K562 (cell line): Measurements from ENCODE around the gene MFAP3L. TPM values are rescaled to one million over a fixed set of nuclear protein-coding genes. Genes with fewer than 3 reads are reported as not detected.

Experiments
- ATAC-seq: fragments of 200-7000 bp; cut with Tn5 transposase; 3 replicates; pipeline ENCODE4 v1.9.1; 2020; ENCODE audit warnings: moderate library complexity
- BruUV-seq: library from RNA; stranded (reverse); fragments of 400-500 nt; replicated peaks from 2 replicates; lab custom pipeline; 2021; lab: Mats Ljungman, UMichigan
- CTCF ChIA-PET: fragments of 300-600 bp; formaldehyde crosslinking; extraction: SDS; loops from one replicate; lab custom pipeline; 2021; ENCODE audit warnings: low intra/inter-chr PET ratio; lab: Yijun Ruan, JAX
- POLR2A ChIA-PET: fragments of 300-600, 350-650 bp; sonication (Branson Sonifier 250); formaldehyde crosslinking; extraction: SDS; loops from one replicate; lab custom pipeline; 2021; ENCODE audit warnings: antibody characterized with exemption, inconsistent platforms; lab: Yijun Ruan, JAX
- DNase-seq, 4 experiments: peaks; one replicate each; pipeline versions ENCODE4 v3.0.0 to v3.0.0-alpha.2; 2011 to 2018; ENCODE audit warnings: low spot score in 3 of 4, mixed read lengths in 3 of 4; ENCODE audit errors: extremely low read depth in 1 of 4
- FAIRE-seq: peaks from 2 replicates; lab custom pipeline; 2011; peaks lifted over from hg19 to GRCh38; lab: Jason Lieb, UNC
- H2AFZ ChIP-seq: 2 replicates; pipeline ENCODE4 v1.6.0; 2011; ENCODE audit warnings: low read depth, low read length, control low read depth, inconsistent platforms
- H3K27ac ChIP-seq: fragments of 200-600 bp; 3 replicates; pipeline ENCODE4 v1.8.0; 2011; ENCODE audit warnings: low read depth, mild to moderate bottlenecking, control low read depth, inconsistent platforms, low read length, moderate library complexity, mixed read lengths; ENCODE audit errors: extremely low read depth
- H3K27me3 ChIP-seq, 2 experiments: fragments of 300-600 bp in 1 of 2; 2 replicates in 1 of 2; 3 replicates in 1 of 2; pipeline versions ENCODE4 v1.6.0 to v1.8.0; 2011; ENCODE audit warnings: inconsistent platforms in 2 of 2, low read length in 2 of 2, mild to moderate bottlenecking in 1 of 2, mixed read lengths in 1 of 2, moderate library complexity in 1 of 2; ENCODE audit not compliant: control insufficient read depth in 2 of 2, insufficient read depth in 2 of 2
- H3K36me3 ChIP-seq: fragments of 300-600 bp; 3 replicates; pipeline ENCODE4 v1.8.0; 2011; ENCODE audit warnings: mild to moderate bottlenecking, low read length, inconsistent platforms; ENCODE audit not compliant: control insufficient read depth, insufficient read depth
- H3K4me1 ChIP-seq, 2 experiments: fragments of 200-600 bp in 1 of 2; replicated peaks in 1 of 2; 2 replicates in 1 of 2; 3 replicates in 1 of 2; pipeline versions ENCODE4 v1.5.1 to v1.8.0; 2011; ENCODE audit warnings: inconsistent platforms in 2 of 2, low read length in 2 of 2, mild to moderate bottlenecking in 1 of 2, mixed read lengths in 1 of 2, moderate library complexity in 1 of 2; ENCODE audit not compliant: control insufficient read depth in 2 of 2, insufficient read depth in 2 of 2
- H3K4me2 ChIP-seq: 2 replicates; pipeline ENCODE4 v1.6.1; 2011; ENCODE audit warnings: low read length, control low read depth, inconsistent platforms, mixed read lengths; ENCODE audit not compliant: insufficient read depth
- H3K4me3 ChIP-seq: fragments of 200-600 bp; sonication (generic), shearing (Covaris generic); 2 replicates; pipeline ENCODE4 v1.5.1; 2016; ENCODE audit warnings: control low read depth, inconsistent platforms
- H3K79me2 ChIP-seq: fragments of 200-600 bp; 3 replicates; pipeline ENCODE4 v1.8.0; 2011; ENCODE audit warnings: low read length, inconsistent platforms; ENCODE audit not compliant: control insufficient read depth, insufficient read depth
- H3K9ac ChIP-seq, 2 experiments: 2 replicates each; pipeline versions ENCODE4 v1.6.0 to v1.6.1; 2011; ENCODE audit warnings: low read depth in 2 of 2, low read length in 2 of 2, control low read depth in 1 of 2, inconsistent platforms in 1 of 2, mild to moderate bottlenecking in 1 of 2, mixed read lengths in 1 of 2; ENCODE audit not compliant: insufficient read depth in 1 of 2
- H3K9me1 ChIP-seq: one replicate; pipeline ENCODE4 v1.6.0; 2011; ENCODE audit warnings: inconsistent platforms, mild to moderate bottlenecking, low read length, moderate library complexity; ENCODE audit not compliant: control insufficient read depth, insufficient read depth
- H3K9me3 ChIP-seq: replicated peaks from 2 replicates; pipeline ENCODE4 v1.5.1; 2011; ENCODE audit warnings: low read depth, low read length, inconsistent platforms; ENCODE audit not compliant: control insufficient read depth, insufficient read depth
- H4K20me1 ChIP-seq: replicated peaks from 2 replicates; pipeline ENCODE4 v1.6.1; 2011; ENCODE audit warnings: low read length, inconsistent platforms, mixed read lengths; ENCODE audit not compliant: control insufficient read depth, insufficient read depth
- ATF1 ChIP-seq, 2 experiments: fragments of 450-650 bp in 1 of 2; IDR thresholded peaks; 2 replicates each; pipeline ENCODE4 v1.6.1; 2016; ENCODE audit warnings: missing compliant biosample characterization in 1 of 2, missing genetic modification characterization in 1 of 2
- CBX5 ChIP-seq: IDR thresholded peaks from 2 replicates; pipeline ENCODE4 v1.6.1; 2014; ENCODE audit warnings: low read depth, borderline replicate concordance
- CXXC5 ChIP-seq: fragments of 250-450 bp; sonication (Bioruptor Pico); IDR thresholded peaks from 2 replicates; pipeline ENCODE4 v1.8.0; 2022; ENCODE audit warnings: inconsistent platforms, mild to moderate bottlenecking, moderate library complexity
- EHMT2 ChIP-seq: fragments of 450-650 bp; IDR thresholded peaks from 2 replicates; pipeline ENCODE4 v1.6.1; 2018; ENCODE audit warnings: antibody characterized with exemption
- ILK ChIP-seq: fragments of 450-650 bp; IDR thresholded peaks from 2 replicates; pipeline ENCODE4 v1.6.1; 2016; ENCODE audit warnings: missing genetic modification characterization, low read depth, mild to moderate bottlenecking, missing compliant biosample characterization, moderate library complexity, borderline replicate concordance
- MAFF ChIP-seq: IDR thresholded peaks from 2 replicates; pipeline ENCODE4 v1.6.1; 2012; ENCODE audit warnings: low read length, improper control_type of control experiment
- MAFG ChIP-seq: fragments of 450-650 bp; conservative IDR thresholded peaks from 2 replicates; pipeline ENCODE4 v1.6.1; 2016; ENCODE audit warnings: missing genetic modification characterization, missing compliant biosample characterization
- NBN ChIP-seq: fragments of 450-650 bp; IDR thresholded peaks from 2 replicates; pipeline ENCODE4 v1.6.1; 2016; ENCODE audit warnings: low read depth, mild to moderate bottlenecking
- SAFB ChIP-seq: fragments of 200-400 bp; formaldehyde crosslinking; IDR thresholded peaks from 2 replicates; pipeline ENCODE4 v1.6.1; 2017; ENCODE audit warnings: low read depth, low read length, borderline replicate concordance
- SAP30 ChIP-seq: fragments of 200-600 bp; sonication (generic); IDR thresholded peaks from 2 replicates; pipeline ENCODE4 v1.6.1; 2012; ENCODE audit warnings: borderline replicate concordance, low read depth, mild to moderate bottlenecking, moderate library complexity, low read length, control low read depth, inconsistent platforms; ENCODE audit not compliant: insufficient read depth, poor library complexity, severe bottlenecking
- SNRNP70 ChIP-seq: fragments of 200-400 bp; formaldehyde crosslinking; optimal IDR thresholded peaks from 2 replicates; pipeline ENCODE3; 2017; ENCODE audit warnings: low read depth, low read length
- SREBF1 ChIP-seq: fragments of 150-350 bp; IDR thresholded peaks from 2 replicates; pipeline ENCODE4 v1.6.1; 2014; ENCODE audit warnings: antibody characterized with exemption, low read depth, low read length, borderline replicate concordance
- TOE1 ChIP-seq, 2 experiments: fragments of 450-650 bp in 1 of 2; sonication (generic) in 1 of 2; formaldehyde crosslinking in 1 of 2; IDR thresholded peaks; 2 replicates each; pipeline versions ENCODE4 v1.7.1 to v1.8.0; 2016 to 2022; ENCODE audit warnings: borderline replicate concordance in 2 of 2, mild to moderate bottlenecking in 2 of 2, antibody characterized with exemption in 1 of 2, inconsistent platforms in 1 of 2, low read depth in 1 of 2, missing genetic modification reagents in 1 of 2, moderate library complexity in 1 of 2
- WGBS: fragments of 100-300 bp; shearing (Covaris generic); methylation state at CpG from one replicate; pipeline ENCODE4 v1.1.6; 2016; ENCODE audit warnings: low coverage, mixed read lengths; ENCODE audit not compliant: insufficient coverage; ENCODE audit errors: missing lambda C conversion rate; 5-methylcytosine and 5-hydroxymethylcytosine counted together
- in situ Hi-C: fragments of 300-500 bp; cut with MboI; formaldehyde crosslinking; loops from 4 replicates; pipeline ENCODE4 v1.15.0; 2018; ENCODE audit warnings: inconsistent platforms, mixed read lengths
- intact Hi-C: fragments of 100-400 bp; cut with micrococcal nuclease; formaldehyde crosslinking; loops from 2 replicates; pipeline ENCODE4 v1.14.2; 2022
- polyA plus RNA-seq, 8 experiments: library from polyadenylated mRNA; depleted of rRNA in 4 of 8; stranded (reverse) in 5 of 8; unstranded in 3 of 8; fragments of >200 nt; fragmentation: Nextera tagmentation in 2 of 8; fragmentation: Illumina TruSeq in 1 of 8; extraction: Ambion mirVana in 2 of 8; extraction: Trizol in 1 of 8; gene quantifications; 2 replicates each; pipeline versions ENCODE4 v1.2.1 to v1.2.3, GENCODE V29; 2011 to 2014; ENCODE audit warnings: inconsistent platforms in 1 of 8, missing spikeins in 1 of 8
- total RNA-seq, 7 experiments: library from RNA; depleted of rRNA in 6 of 7; stranded (reverse); fragments of >200 nt in 6 of 7; fragmentation: Illumina TruSeq in 2 of 7; extraction: Trizol in 2 of 7; gene quantifications; 2 replicates each; pipeline versions ENCODE4 v1.2.1 to v1.2.3, GENCODE V29; 2011 to 2021; ENCODE audit warnings: low replicate concordance in 1 of 7
- TF ChIP-seq, protein P1 (sequence below): sonication (generic); formaldehyde crosslinking; IDR thresholded peaks from 2 replicates; pipeline ENCODE4 v1.8.1; 2023; ENCODE audit warnings: mild to moderate bottlenecking, missing genetic modification reagents, moderate library complexity
- TF ChIP-seq, protein P2 (sequence below): IDR thresholded peaks from 2 replicates; pipeline ENCODE4 v1.6.1; 2016; ENCODE audit warnings: missing genetic modification characterization, missing compliant biosample characterization

MFAP3L gene
- total and polyA plus RNA-seq, 9 of the 15 experiments (the other 6 are each of a cell fraction or from before 2014, with no cell fraction given) = 0.06 to 0.25 (median 0.20) TPM; not detected in 3

DNA sequence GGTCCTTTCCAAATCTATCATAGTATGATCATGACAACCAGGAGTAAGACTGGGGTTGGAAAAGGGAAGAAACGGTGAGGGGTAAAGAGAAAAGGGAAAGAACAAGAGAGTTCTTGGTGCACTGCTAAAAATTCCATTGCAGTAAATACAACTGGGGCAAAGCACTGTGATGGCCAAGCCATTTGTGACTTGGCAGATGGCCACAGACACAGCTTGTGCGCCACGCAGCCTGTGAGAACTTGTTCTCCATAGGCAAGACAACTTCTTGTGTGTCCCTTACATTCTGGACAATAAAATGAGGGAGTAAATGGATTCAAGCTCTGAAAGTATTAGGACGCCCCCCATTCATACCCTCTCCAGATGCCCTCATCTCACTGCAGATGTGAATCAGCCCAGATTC lies 10.9 kb downstream of the MFAP3L start:
- Histone ChIP-seq H3K9ac (no peak overlapping the region), H3K4me2 (no peak overlapping the region), H3K27ac (no peak overlapping the region), H3K27me3 (peaks cover 0 to 8% of the 10 kb centered on the region in 2 experiments; a peak in 2 of 5 replicates), H3K36me3 (no peaks in the 10 kb centered on the region), H3K9me1 (no peaks in the 10 kb centered on the region), H3K9me3 (no peaks in the 10 kb centered on the region), H3K79me2 (no peaks in the 10 kb centered on the region), H3K4me3 (no peak overlapping the region)
- in situ Hi-C loops (no loop called here), intact Hi-C loops (no loop called here)
- FAIRE-seq (no peak), ATAC-seq (no peak), DNase-seq (no peak)
- ChIA-PET CTCF (no interaction called here), POLR2A (interaction anchor here (1.3 kb wide), 1 partner anchor 9 kb away, joined by 3 read pairs; no protein-coding TSS in a partner anchor)
- no TSS peak for BruUV-seq
- TF ChIP-seq ATF1 (CRISPR knock-in tag; IDR thresholded peaks at IDR 0.05) (no peak), ATF1 (tag; IDR thresholded peaks at IDR 0.05) (no peak), MAFF (no peak), TOE1 (IDR thresholded peaks at IDR 0.05; ENCODE audit: borderline replicate concordance) (no peak), TOE1 (CRISPR knock-in tag; IDR thresholded peaks at IDR 0.05; ENCODE audit: borderline replicate concordance, low read depth) (no peak), SREBF1 (no peak), NBN (no peak), ILK (no peak), SAFB (no peak), MAFG (tag) (no peak), SAP30 (no peak), SNRNP70 (no peak), EHMT2 (no peak), CBX5 (no peak), CXXC5 (CRISPR knock-in tag) (no peak)
- TF ChIP-seq, protein P1, sequence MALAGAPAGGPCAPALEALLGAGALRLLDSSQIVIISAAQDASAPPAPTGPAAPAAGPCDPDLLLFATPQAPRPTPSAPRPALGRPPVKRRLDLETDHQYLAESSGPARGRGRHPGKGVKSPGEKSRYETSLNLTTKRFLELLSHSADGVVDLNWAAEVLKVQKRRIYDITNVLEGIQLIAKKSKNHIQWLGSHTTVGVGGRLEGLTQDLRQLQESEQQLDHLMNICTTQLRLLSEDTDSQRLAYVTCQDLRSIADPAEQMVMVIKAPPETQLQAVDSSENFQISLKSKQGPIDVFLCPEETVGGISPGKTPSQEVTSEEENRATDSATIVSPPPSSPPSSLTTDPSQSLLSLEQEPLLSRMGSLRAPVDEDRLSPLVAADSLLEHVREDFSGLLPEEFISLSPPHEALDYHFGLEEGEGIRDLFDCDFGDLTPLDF (CRISPR knock-in tag) = no peak
- TF ChIP-seq, protein P2, sequence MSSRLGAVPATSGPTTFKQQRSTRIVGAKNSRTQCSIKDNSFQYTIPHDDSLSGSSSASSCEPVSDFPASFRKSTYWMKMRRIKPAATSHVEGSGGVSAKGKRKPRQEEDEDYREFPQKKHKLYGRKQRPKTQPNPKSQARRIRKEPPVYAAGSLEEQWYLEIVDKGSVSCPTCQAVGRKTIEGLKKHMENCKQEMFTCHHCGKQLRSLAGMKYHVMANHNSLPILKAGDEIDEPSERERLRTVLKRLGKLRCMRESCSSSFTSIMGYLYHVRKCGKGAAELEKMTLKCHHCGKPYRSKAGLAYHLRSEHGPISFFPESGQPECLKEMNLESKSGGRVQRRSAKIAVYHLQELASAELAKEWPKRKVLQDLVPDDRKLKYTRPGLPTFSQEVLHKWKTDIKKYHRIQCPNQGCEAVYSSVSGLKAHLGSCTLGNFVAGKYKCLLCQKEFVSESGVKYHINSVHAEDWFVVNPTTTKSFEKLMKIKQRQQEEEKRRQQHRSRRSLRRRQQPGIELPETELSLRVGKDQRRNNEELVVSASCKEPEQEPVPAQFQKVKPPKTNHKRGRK (tag) = no peak
- TF ChIP-seq, all 486 proteins: peak for 0
- no peaks in the 10 kb centered on the region for H4K20me1 ChIP-seq
- no peaks in the 10 kb centered on the region for H3K4me1 ChIP-seq
- 0% methylated on average over 4 of the region's 4 CpGs for WGBS
- no peak overlapping the region for H2AFZ ChIP-seq
